ENCODE data around the gene AKTIP. TPM values are rescaled to one million over a fixed set of nuclear protein-coding genes. Genes with fewer than 3 reads are reported as not detected.
"Not testable (repeated sequence)": the region's sequence is repeated elsewhere in the genome, so short reads cannot be mapped to it uniquely, and the experiment has no call there.

AKTIP gene
- polyA plus RNA-seq, 2 donors = 22.5 to 27.2 TPM

DNA sequence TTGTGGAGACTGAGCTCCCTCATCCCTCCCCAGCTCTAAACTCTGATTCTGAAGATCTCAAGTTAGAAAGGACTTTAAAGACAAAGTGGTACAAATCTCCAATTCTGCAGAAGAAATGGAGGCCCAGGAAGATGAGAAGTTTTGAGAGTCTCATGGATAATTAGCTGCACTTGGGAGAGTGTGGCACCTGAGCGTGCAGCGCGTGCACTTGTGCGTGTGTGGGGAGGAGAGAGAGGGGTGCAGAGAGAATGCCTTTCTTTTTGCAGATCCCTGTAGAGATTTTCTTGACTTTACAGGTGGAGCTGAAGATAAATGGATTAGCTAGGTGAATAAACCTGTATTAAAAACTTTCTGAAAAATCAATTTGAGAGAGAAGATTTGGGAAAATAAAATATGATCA is 14.8 kb upstream of the AKTIP start:
- Histone ChIP-seq H3K36me3 (ENCODE audit: control insufficient read depth in 2 of 2, insufficient read depth in 2 of 2, low read length in 1 of 2) (no peaks in the 10 kb centered on the region), H3K27ac (ENCODE audit: low read depth in 2 of 2, low read length in 1 of 2) (peak overlapping the region in 1 of 2 donors; percentile 18)
- 93 to 95% methylated on average over 4 of the region's 4 CpGs for WGBS, 2 donors

DNA sequence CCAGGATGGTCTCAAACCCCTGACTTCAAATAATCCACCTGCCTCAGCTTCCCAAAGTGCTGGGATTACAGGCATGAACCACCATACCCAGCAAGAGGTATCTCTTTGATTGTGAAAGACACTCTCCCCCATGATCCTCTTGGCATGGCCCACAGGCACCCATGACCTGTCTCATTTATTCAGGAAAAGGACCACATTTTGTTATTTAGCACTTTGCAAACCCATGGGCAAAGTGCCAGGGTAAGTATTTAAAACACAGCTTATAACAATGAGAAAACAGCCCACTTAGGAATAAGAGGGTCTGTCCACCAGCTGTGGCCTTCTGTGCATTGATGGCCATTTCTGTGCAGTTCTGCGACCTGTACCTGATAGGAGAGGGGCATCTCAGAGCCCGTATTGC is 12.8 kb upstream of the AKTIP start:
- Histone ChIP-seq H3K4me1 (ENCODE audit: control insufficient read depth in 2 of 2, insufficient read depth in 2 of 2, low read length in 1 of 2) (peaks cover 3 to 6% of the 10 kb centered on the region in 2 donors), H3K27me3 (ENCODE audit: control insufficient read depth in 1 of 2, insufficient read depth in 2 of 2, low read length in 2 of 2) (no peaks in the 10 kb centered on the region), H3K9me3 (ENCODE audit: control insufficient read depth in 2 of 2, insufficient read depth in 1 of 2, low read depth in 1 of 2, low read length in 1 of 2) (no peaks in the 10 kb centered on the region), H3K27ac (ENCODE audit: low read depth in 2 of 2, low read length in 1 of 2) (no peak overlapping the region), H3K4me3 (ENCODE audit: low read depth in 1 of 2, low read length in 2 of 2) (no peak overlapping the region), H3K36me3 (ENCODE audit: control insufficient read depth in 2 of 2, insufficient read depth in 2 of 2, low read length in 1 of 2) (no peaks in the 10 kb centered on the region)
- 74 to 80% methylated on average over 2 of the region's 2 CpGs for WGBS, 2 donors

More for the DNA sequence above, 14.8 kb upstream of the AKTIP start:
- no peak overlapping the region for H3K4me3 ChIP-seq (ENCODE audit: low read depth in 1 of 2, low read length in 2 of 2)
- H3K4me1 ChIP-seq (ENCODE audit: control insufficient read depth in 2 of 2, insufficient read depth in 2 of 2, low read length in 1 of 2) = peaks cover 0 to 3% of the 10 kb centered on the region in 2 donors
- H3K27me3 ChIP-seq (ENCODE audit: control insufficient read depth in 1 of 2, insufficient read depth in 2 of 2, low read length in 2 of 2) = no peaks in the 10 kb centered on the region
- no peaks in the 10 kb centered on the region for H3K9me3 ChIP-seq (ENCODE audit: control insufficient read depth in 2 of 2, insufficient read depth in 1 of 2, low read depth in 1 of 2, low read length in 1 of 2)

- H3K36me3 ChIP-seq (ENCODE audit: control insufficient read depth in 2 of 2, insufficient read depth in 2 of 2, low read length in 1 of 2) = no peaks in the 10 kb centered on the region
- H3K27me3 ChIP-seq (ENCODE audit: control insufficient read depth in 1 of 2, insufficient read depth in 2 of 2, low read length in 2 of 2) = no peaks in the 10 kb centered on the region
- WGBS, 2 donors = 80% methylated on average over 6 of the region's 6 CpGs
- no peaks in the 10 kb centered on the region for H3K9me3 ChIP-seq (ENCODE audit: control insufficient read depth in 2 of 2, insufficient read depth in 1 of 2, low read depth in 1 of 2, low read length in 1 of 2)
- H3K27ac ChIP-seq (ENCODE audit: low read depth in 2 of 2, low read length in 1 of 2) = no peak overlapping the region
- H3K4me3 ChIP-seq (ENCODE audit: low read depth in 1 of 2, low read length in 2 of 2) = no peak overlapping the region
- H3K4me1 ChIP-seq (ENCODE audit: control insufficient read depth in 2 of 2, insufficient read depth in 2 of 2, low read length in 1 of 2) = peaks cover 3 to 6% of the 10 kb centered on the region in 2 donors
These were observed 12.2 kb upstream of the AKTIP start for GRCh38 chr16:53515259-53515658.

- 88 to 93% methylated on average over 1 of the region's 1 CpG for WGBS, 2 donors
- not testable (repeated sequence) for H3K27me3 ChIP-seq (ENCODE audit: control insufficient read depth in 1 of 2, insufficient read depth in 2 of 2, low read length in 2 of 2); H3K9me3 ChIP-seq (ENCODE audit: control insufficient read depth in 2 of 2, insufficient read depth in 1 of 2, low read depth in 1 of 2, low read length in 1 of 2); H3K4me1 ChIP-seq (ENCODE audit: control insufficient read depth in 2 of 2, insufficient read depth in 2 of 2, low read length in 1 of 2); H3K4me3 ChIP-seq (ENCODE audit: low read depth in 1 of 2, low read length in 2 of 2); H3K27ac ChIP-seq (ENCODE audit: low read depth in 2 of 2, low read length in 1 of 2); H3K36me3 ChIP-seq (ENCODE audit: control insufficient read depth in 2 of 2, insufficient read depth in 2 of 2, low read length in 1 of 2)
These were observed 9.8 kb upstream of the AKTIP start for GRCh38 chr16:53512795-53513194.

DNA sequence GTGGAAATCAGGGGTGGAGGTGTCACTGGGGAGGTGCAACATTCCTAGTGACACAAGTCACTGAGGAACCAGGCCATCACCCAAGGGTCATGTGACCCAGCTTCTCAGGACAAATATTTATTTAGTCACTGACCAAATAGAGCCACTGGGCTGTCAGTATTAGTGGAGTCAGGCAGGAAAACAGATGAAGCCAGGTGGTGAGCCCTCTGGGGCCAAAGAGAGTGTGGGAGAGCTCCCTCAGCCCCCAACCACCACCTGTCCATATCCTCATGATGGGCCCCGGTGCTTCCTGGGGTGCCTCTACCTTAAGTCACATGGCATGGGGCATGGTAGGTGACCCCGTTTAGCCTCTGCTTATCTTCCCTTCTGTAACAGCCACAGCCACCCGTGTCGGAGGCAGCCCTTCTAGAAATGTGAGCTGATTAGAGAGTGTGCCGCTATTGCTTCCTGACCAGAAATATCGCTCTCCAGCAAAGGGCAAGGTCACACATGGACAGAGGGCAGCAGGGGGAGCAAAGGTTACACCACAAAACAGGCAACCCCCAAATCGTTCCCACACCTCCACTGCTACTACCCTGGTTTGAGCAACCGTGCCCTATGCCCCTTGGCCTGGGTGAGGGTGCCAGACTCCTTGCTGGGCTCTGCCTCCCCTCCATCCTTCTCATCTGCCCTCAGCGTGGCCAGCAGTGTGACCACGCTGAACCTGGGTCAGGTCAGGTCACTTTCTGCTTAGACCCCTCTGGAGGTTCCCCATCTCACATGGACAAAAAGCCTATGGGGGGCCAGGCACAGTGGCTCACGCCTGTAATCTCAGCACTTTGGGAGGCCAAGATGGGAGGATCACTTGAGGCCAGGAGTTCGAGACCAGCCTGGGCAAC is 8.6 kb upstream of the AKTIP start:
- Histone ChIP-seq H3K9me3 (ENCODE audit: control insufficient read depth in 2 of 2, insufficient read depth in 1 of 2, low read depth in 1 of 2, low read length in 1 of 2) (no peaks in the 10 kb centered on the region), H3K4me3 (ENCODE audit: low read depth in 1 of 2, low read length in 2 of 2) (no peak overlapping the region), H3K27ac (ENCODE audit: low read depth in 2 of 2, low read length in 1 of 2) (peak overlapping the region; percentile 14 to 24), H3K4me1 (ENCODE audit: control insufficient read depth in 2 of 2, insufficient read depth in 2 of 2, low read length in 1 of 2) (peaks cover 3% of the 10 kb centered on the region in 2 donors), H3K27me3 (ENCODE audit: control insufficient read depth in 1 of 2, insufficient read depth in 2 of 2, low read length in 2 of 2) (no peaks in the 10 kb centered on the region), H3K36me3 (ENCODE audit: control insufficient read depth in 2 of 2, insufficient read depth in 2 of 2, low read length in 1 of 2) (no peaks in the 10 kb centered on the region)
- 64 to 77% methylated on average over 12 of the region's 12 CpGs for WGBS, 2 donors

DNA sequence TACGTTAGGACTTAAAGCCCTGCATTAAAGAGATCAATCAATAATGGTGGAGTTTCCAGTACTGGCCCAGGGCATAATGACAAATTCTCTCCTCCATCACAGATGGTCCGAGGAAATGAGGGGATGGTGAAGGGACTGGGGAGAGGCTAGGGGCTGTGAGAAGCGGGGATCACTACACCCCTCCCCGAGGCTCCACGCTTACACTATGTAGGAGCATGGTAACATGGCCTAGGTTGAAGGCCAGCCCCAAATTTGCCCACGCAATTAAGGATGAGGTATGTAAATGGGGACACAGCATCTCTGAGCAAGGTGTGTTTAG is 8.0 kb upstream of the AKTIP start:
- H3K27me3 ChIP-seq (ENCODE audit: control insufficient read depth in 1 of 2, insufficient read depth in 2 of 2, low read length in 2 of 2) = no peaks in the 10 kb centered on the region
- H3K9me3 ChIP-seq (ENCODE audit: control insufficient read depth in 2 of 2, insufficient read depth in 1 of 2, low read depth in 1 of 2, low read length in 1 of 2) = no peaks in the 10 kb centered on the region
- no peak overlapping the region for H3K4me3 ChIP-seq (ENCODE audit: low read depth in 1 of 2, low read length in 2 of 2)
- no peak overlapping the region for H3K27ac ChIP-seq (ENCODE audit: low read depth in 2 of 2, low read length in 1 of 2)
- no peaks in the 10 kb centered on the region for H3K36me3 ChIP-seq (ENCODE audit: control insufficient read depth in 2 of 2, insufficient read depth in 2 of 2, low read length in 1 of 2)
- peaks cover 3% of the 10 kb centered on the region in 2 donors for H3K4me1 ChIP-seq (ENCODE audit: control insufficient read depth in 2 of 2, insufficient read depth in 2 of 2, low read length in 1 of 2)
- WGBS, 2 donors = 78 to 79% methylated on average over 6 of the region's 6 CpGs

GRCh38 chr16:53510704-53511070 is 7.7 kb upstream of the AKTIP start:
- H3K4me3 ChIP-seq (ENCODE audit: low read depth in 1 of 2, low read length in 2 of 2) = no peak overlapping the region

GRCh38 chr16:53509906-53510703 is 7.1 kb upstream of the AKTIP start:
- WGBS, 2 donors = 44 to 45% methylated on average over 29 of the region's 29 CpGs

More at GRCh38 chr16:53510704-53511070, 7.7 kb upstream of the AKTIP start:
- no peaks in the 10 kb centered on the region for H3K36me3 ChIP-seq (ENCODE audit: control insufficient read depth in 2 of 2, insufficient read depth in 2 of 2, low read length in 1 of 2)
- 39 to 44% methylated on average over 2 of the region's 2 CpGs for WGBS, 2 donors
- peaks cover 3% of the 10 kb centered on the region in 2 donors for H3K4me1 ChIP-seq (ENCODE audit: control insufficient read depth in 2 of 2, insufficient read depth in 2 of 2, low read length in 1 of 2)
- H3K27ac ChIP-seq (ENCODE audit: low read depth in 2 of 2, low read length in 1 of 2) = no peak overlapping the region
- H3K27me3 ChIP-seq (ENCODE audit: control insufficient read depth in 1 of 2, insufficient read depth in 2 of 2, low read length in 2 of 2) = no peaks in the 10 kb centered on the region
- H3K9me3 ChIP-seq (ENCODE audit: control insufficient read depth in 2 of 2, insufficient read depth in 1 of 2, low read depth in 1 of 2, low read length in 1 of 2) = no peaks in the 10 kb centered on the region

DNA sequence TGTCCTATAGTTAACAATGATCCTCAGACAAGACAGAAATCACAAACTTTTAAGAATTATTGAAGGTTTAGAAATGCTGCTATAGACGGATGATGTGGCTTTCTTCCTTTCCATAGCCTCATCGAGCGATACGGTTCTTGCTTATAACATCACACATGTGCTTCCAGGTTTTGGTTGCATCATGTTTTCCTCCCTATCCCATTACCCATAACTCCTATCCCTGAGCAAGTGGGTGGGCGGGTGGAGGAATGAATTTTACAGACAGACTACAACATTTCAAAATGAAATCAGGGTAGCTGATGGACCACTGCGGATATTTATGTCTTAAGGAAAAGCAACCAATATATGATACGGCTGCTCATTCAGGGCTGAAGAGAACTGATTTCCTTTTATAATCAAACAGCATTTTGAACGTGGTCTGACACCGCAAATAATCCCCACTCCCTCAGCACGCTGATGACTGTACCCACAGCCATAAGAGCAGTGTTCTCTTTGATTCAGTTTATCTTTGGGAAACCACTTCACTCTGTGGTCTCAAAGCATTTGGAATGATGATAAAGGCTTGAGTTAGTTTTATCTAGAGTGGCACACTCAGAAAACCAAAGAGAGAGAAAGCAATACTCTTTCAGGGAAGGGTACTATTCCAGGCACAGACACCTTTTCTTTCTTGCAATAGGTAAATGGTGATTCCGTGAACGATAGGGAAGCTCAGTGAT is 4.6 kb upstream of the AKTIP start:
- Histone ChIP-seq H3K36me3 (ENCODE audit: control insufficient read depth in 2 of 2, insufficient read depth in 2 of 2, low read length in 1 of 2) (no peaks in the 10 kb centered on the region), H3K27me3 (ENCODE audit: control insufficient read depth in 1 of 2, insufficient read depth in 2 of 2, low read length in 2 of 2) (no peaks in the 10 kb centered on the region), H3K4me1 (ENCODE audit: control insufficient read depth in 2 of 2, insufficient read depth in 2 of 2, low read length in 1 of 2) (peaks cover 3 to 6% of the 10 kb centered on the region in 2 donors), H3K27ac (ENCODE audit: low read depth in 2 of 2, low read length in 1 of 2) (no peak overlapping the region), H3K4me3 (ENCODE audit: low read depth in 1 of 2, low read length in 2 of 2) (no peak overlapping the region), H3K9me3 (ENCODE audit: control insufficient read depth in 2 of 2, insufficient read depth in 1 of 2, low read depth in 1 of 2, low read length in 1 of 2) (no peaks in the 10 kb centered on the region)
- 85 to 89% methylated on average over 12 of the region's 12 CpGs for WGBS, 2 donors

More at GRCh38 chr16:53509906-53510703, 7.1 kb upstream of the AKTIP start:
- Histone ChIP-seq H3K4me3 (ENCODE audit: low read depth in 1 of 2, low read length in 2 of 2) (no peak overlapping the region), H3K9me3 (ENCODE audit: control insufficient read depth in 2 of 2, insufficient read depth in 1 of 2, low read depth in 1 of 2, low read length in 1 of 2) (no peaks in the 10 kb centered on the region), H3K4me1 (ENCODE audit: control insufficient read depth in 2 of 2, insufficient read depth in 2 of 2, low read length in 1 of 2) (peaks cover 3% of the 10 kb centered on the region in 2 donors), H3K27ac (ENCODE audit: low read depth in 2 of 2, low read length in 1 of 2) (peak overlapping the region; percentile 6 to 8), H3K36me3 (ENCODE audit: control insufficient read depth in 2 of 2, insufficient read depth in 2 of 2, low read length in 1 of 2) (no peaks in the 10 kb centered on the region), H3K27me3 (ENCODE audit: control insufficient read depth in 1 of 2, insufficient read depth in 2 of 2, low read length in 2 of 2) (no peaks in the 10 kb centered on the region)

All from esophagus (tissue), 2 donors.